Activated gamma-delta T cell treated with Interleukin-2 at 50 U/mL for 16 hours (primary cell): ENCODE results near the gene STAMBPL1.

Experiments used
- DNase-seq: peaks from one replicate; pipeline ENCODE4 v3.0.0-alpha.2; 2020

STAMBPL1 gene

GRCh38 chr10:88957381-88957780 lies 77.3 kb downstream of the STAMBPL1 start:
- no peak for DNase-seq

- DNase-seq, result no peak
Measured at GRCh38 chr10:88958721-88959120, 78.7 kb downstream of the STAMBPL1 start.

GRCh38 chr10:88960802-88961201 lies 80.8 kb downstream of the STAMBPL1 start:
- no peak for DNase-seq

GRCh38 chr10:88961266-88961665 lies 81.2 kb downstream of the STAMBPL1 start:
- no peak for DNase-seq

- no peak for DNase-seq
Measured at GRCh38 chr10:88962336-88962735, 82.3 kb downstream of the STAMBPL1 start.

- DNase-seq, result no peak
Measured at GRCh38 chr10:88963318-88963717, 83.3 kb downstream of the STAMBPL1 start.

GRCh38 chr10:88964360-88964759 lies 84.3 kb downstream of the STAMBPL1 start:
- DNase-seq, result no peak

- no peak for DNase-seq
Measured at GRCh38 chr10:88964869-88965415, 84.9 kb downstream of the STAMBPL1 start.

- no peak for DNase-seq
Measured at GRCh38 chr10:88966797-88967196, 86.8 kb downstream of the STAMBPL1 start.

- no peak for DNase-seq
Measured at GRCh38 chr10:88968391-88968790, 88.3 kb downstream of the STAMBPL1 start.

GRCh38 chr10:88971221-88972061 lies 91.4 kb downstream of the STAMBPL1 start:
- no peak for DNase-seq
